ENCODE measurements around the gene PRDM16.

DNA sequence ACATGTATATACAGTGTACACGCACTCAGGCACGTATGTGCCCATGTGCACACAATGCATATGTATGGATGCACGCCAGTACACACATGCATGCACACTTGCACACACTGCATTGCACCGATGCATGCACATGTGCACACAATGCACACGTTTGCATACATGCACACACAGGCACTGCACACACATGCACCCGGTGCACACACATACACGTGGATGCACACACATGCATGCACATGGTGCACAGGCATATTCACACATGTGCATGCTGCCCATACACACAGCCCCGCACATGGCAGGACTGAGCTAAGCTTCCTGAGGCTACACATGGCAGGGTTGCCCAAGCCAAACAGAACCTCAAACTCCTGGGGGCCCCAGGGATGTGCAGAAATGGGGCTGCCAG lies 405.0 kb downstream of the PRDM16 start:
- TF ChIP-seq, protein P1, sequence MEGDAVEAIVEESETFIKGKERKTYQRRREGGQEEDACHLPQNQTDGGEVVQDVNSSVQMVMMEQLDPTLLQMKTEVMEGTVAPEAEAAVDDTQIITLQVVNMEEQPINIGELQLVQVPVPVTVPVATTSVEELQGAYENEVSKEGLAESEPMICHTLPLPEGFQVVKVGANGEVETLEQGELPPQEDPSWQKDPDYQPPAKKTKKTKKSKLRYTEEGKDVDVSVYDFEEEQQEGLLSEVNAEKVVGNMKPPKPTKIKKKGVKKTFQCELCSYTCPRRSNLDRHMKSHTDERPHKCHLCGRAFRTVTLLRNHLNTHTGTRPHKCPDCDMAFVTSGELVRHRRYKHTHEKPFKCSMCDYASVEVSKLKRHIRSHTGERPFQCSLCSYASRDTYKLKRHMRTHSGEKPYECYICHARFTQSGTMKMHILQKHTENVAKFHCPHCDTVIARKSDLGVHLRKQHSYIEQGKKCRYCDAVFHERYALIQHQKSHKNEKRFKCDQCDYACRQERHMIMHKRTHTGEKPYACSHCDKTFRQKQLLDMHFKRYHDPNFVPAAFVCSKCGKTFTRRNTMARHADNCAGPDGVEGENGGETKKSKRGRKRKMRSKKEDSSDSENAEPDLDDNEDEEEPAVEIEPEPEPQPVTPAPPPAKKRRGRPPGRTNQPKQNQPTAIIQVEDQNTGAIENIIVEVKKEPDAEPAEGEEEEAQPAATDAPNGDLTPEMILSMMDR (IDR thresholded peaks at IDR 0.05): no peak
- no peak for TF ChIP-seq POLR2A (IDR thresholded peaks at IDR 0.05)
